Tibial artery (tissue), 4 donors: ENCODE measurements around the gene UCMA.

Experiments
- DNase-seq, 2 donors: peaks; one replicate each; pipeline ENCODE4 v3.0.0-alpha.2; 2019
- H3K27ac ChIP-seq, 2 donors: fragments of 200-600 bp; sonication (generic) in 1 of 2; 1 replicate in 1 of 2; 2 replicates in 1 of 2; pipeline ENCODE4 v1.5.1; 2018 to 2019; ENCODE audit warnings: mild to moderate bottlenecking in 1 of 2
- H3K27me3 ChIP-seq, 2 donors: fragments of 200-600 bp; sonication (generic) in 1 of 2; one replicate each; pipeline versions ENCODE4 v1.5.1 to v1.6.0; 2016 to 2019
- H3K36me3 ChIP-seq, 3 donors: fragments of 200-600 bp; sonication (generic) in 2 of 3; one replicate each; pipeline ENCODE4 v1.5.1; 2016 to 2019; ENCODE audit warnings: mild to moderate bottlenecking in 2 of 3
- H3K4me1 ChIP-seq, 4 donors: fragments of 200-600 bp; sonication (generic) in 2 of 4; 1 replicate in 3 of 4; 2 replicates in 1 of 4; pipeline ENCODE4 v1.5.1; 2016 to 2019
- H3K4me3 ChIP-seq, 2 donors: fragments of 200-600 bp; sonication (generic) in 1 of 2; 1 replicate in 1 of 2; 2 replicates in 1 of 2; pipeline ENCODE4 v1.5.1; 2018 to 2019; ENCODE audit warnings: mild to moderate bottlenecking in 2 of 2
- H3K9me3 ChIP-seq, 3 donors: fragments of 200-600 bp; sonication (generic) in 1 of 3; one replicate each; pipeline ENCODE4 v1.5.1; 2016 to 2019
- intact Hi-C: fragments of 100-400 bp; cut with DNase I; formaldehyde crosslinking; loops from one replicate; pipeline ENCODE4 v1.15.0; 2023; ENCODE audit warnings: low total_unique reads
- TF ChIP-seq, protein P1 (sequence below), 2 experiments: fragments of 200-600 bp in 1 of 2; fragments of 450-650 bp in 1 of 2; IDR thresholded peaks; one replicate each; pipeline ENCODE4 v1.5.1; 2017 to 2019; ENCODE audit warnings: antibody characterized with exemption in 2 of 2, mild to moderate bottlenecking in 1 of 2, moderate library complexity in 1 of 2

The UCMA gene

DNA sequence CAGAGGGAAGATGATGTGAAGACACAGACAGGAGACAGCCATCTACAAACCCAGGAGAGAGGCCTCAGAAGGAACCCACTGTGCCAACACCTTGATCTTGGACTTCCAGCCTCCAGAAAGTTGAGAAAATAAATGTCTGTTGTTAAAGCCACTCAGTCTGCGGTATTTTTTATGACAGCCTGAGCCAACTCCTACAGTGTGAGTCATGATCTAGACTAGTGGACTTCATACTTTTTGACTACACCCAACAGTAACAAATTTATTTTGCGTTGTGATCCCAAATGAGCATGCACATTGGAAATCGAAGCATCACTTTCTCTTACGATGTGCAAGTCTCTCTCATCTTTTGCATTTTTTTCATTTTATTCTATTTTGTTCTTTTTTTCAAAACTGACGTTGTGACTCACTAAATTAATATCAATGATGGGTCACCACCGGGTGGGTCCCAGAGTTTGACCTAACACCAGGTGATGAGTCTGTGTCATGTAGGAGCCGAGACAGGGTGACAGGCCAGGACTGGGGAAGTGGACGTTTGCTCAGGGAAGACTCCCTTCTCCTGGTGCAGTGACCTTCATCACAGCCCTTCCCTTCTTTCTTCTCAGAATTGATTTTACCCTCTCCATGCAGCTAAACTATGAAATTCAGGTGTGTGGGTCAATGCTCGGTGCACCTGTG is 36.8 kb upstream of the UCMA start:
- TF ChIP-seq, protein P1, sequence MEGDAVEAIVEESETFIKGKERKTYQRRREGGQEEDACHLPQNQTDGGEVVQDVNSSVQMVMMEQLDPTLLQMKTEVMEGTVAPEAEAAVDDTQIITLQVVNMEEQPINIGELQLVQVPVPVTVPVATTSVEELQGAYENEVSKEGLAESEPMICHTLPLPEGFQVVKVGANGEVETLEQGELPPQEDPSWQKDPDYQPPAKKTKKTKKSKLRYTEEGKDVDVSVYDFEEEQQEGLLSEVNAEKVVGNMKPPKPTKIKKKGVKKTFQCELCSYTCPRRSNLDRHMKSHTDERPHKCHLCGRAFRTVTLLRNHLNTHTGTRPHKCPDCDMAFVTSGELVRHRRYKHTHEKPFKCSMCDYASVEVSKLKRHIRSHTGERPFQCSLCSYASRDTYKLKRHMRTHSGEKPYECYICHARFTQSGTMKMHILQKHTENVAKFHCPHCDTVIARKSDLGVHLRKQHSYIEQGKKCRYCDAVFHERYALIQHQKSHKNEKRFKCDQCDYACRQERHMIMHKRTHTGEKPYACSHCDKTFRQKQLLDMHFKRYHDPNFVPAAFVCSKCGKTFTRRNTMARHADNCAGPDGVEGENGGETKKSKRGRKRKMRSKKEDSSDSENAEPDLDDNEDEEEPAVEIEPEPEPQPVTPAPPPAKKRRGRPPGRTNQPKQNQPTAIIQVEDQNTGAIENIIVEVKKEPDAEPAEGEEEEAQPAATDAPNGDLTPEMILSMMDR (IDR thresholded peaks at IDR 0.05): no peak

DNA sequence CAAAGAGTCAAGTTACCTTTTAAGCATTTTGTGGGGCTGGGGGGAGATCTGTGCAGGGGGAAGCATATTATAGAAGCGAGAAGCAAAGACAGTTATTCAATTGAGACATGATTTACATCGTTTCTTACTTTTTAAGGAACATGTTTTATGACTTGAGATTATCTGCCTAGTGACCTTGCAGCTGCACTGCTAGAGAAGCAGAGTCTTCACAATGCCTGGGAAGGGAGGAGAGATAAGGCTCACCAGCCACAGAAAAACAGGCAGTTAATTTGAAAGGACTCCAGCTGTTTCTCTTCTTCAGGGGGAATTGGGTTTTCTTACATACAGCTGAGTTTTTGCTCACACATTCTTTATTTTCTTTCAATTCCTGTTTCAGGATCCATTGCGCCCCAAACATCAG is 34.7 kb upstream of the UCMA start:
- DNase-seq: no peak
- intact Hi-C loops: no loop called here
- no peak overlapping the region for H3K4me3 ChIP-seq

More for the DNA sequence above, 36.8 kb upstream of the UCMA start:
- DNase-seq: no peak
- Histone ChIP-seq H3K27ac (peak overlapping the region in 1 of 2 donors; percentile 54), H3K4me3 (no peak overlapping the region), H3K36me3 (no peaks in the 10 kb centered on the region), H3K27me3 (no peaks in the 10 kb centered on the region), H3K4me1 (peaks cover 0 to 24% (median 11%) of the 10 kb centered on the region in 4 donors), H3K9me3 (no peaks in the 10 kb centered on the region)
- intact Hi-C loops: no loop called here

DNA sequence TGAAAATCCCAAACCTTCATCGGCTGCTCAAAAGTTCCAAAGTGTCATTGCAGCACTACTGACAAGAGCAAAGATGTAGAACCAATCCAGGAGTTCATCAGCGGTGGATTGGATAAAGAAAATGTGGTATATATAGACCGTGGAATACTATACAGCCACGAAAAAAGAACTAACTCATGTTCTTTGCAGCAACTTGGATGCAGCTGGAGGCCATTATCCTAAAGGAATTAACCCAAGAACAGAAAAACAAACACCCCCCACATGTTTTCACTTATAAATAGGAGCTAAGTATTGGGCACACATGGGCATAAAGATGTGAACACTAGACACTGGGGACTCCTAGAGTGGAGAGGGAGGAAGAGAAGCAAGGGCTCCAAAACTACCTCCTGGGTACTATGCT is 34.1 kb upstream of the UCMA start:
- no peak overlapping the region for H3K27ac ChIP-seq
- H3K4me3 ChIP-seq: no peak overlapping the region
- peaks cover 0 to 24% (median 11%) of the 10 kb centered on the region in 4 donors for H3K4me1 ChIP-seq
- TF ChIP-seq, protein P1 (IDR thresholded peaks at IDR 0.05): no peak
- DNase-seq: no peak
- no peaks in the 10 kb centered on the region for H3K27me3 ChIP-seq
- H3K9me3 ChIP-seq: no peaks in the 10 kb centered on the region
- H3K36me3 ChIP-seq: no peaks in the 10 kb centered on the region
- intact Hi-C loops: no loop called here

More for the DNA sequence above, 34.7 kb upstream of the UCMA start:
- Histone ChIP-seq H3K27ac (no peak overlapping the region), H3K9me3 (no peaks in the 10 kb centered on the region), H3K4me1 (peaks cover 0 to 24% (median 11%) of the 10 kb centered on the region in 4 donors), H3K36me3 (no peaks in the 10 kb centered on the region), H3K27me3 (no peaks in the 10 kb centered on the region)
- TF ChIP-seq, protein P1 (IDR thresholded peaks at IDR 0.05): no peak

- H3K4me3 ChIP-seq: no peak overlapping the region
These were observed 29.4 kb upstream of the UCMA start for GRCh38 chr10:13263591-13263990.

GRCh38 chr10:13262433-13262832 is 28.3 kb upstream of the UCMA start:
- TF ChIP-seq, protein P1 (IDR thresholded peaks at IDR 0.05): no peak
- no peak overlapping the region for H3K27ac ChIP-seq
- H3K27me3 ChIP-seq: no peaks in the 10 kb centered on the region
- no peaks in the 10 kb centered on the region for H3K4me1 ChIP-seq
- H3K4me3 ChIP-seq: no peak overlapping the region
- H3K36me3 ChIP-seq: no peaks in the 10 kb centered on the region
- intact Hi-C loops: no loop called here
- no peaks in the 10 kb centered on the region for H3K9me3 ChIP-seq
- DNase-seq: no peak

More at GRCh38 chr10:13263591-13263990, 29.4 kb upstream of the UCMA start:
- Histone ChIP-seq H3K9me3 (no peaks in the 10 kb centered on the region), H3K27me3 (no peaks in the 10 kb centered on the region), H3K27ac (no peak overlapping the region), H3K36me3 (no peaks in the 10 kb centered on the region), H3K4me1 (no peaks in the 10 kb centered on the region)
- TF ChIP-seq, protein P1 (IDR thresholded peaks at IDR 0.05): no peak
- DNase-seq: no peak
- intact Hi-C loops: no loop called here
